ENCODE data around the gene PPP1R14B. TPM values are rescaled to one million over a fixed set of nuclear protein-coding genes. Genes with fewer than 3 reads are reported as not detected.

Gene PPP1R14B
- polyA plus RNA-seq, 3 donors: 11.7 to 40.7 (median 34.2) TPM

- peak in 1 of 3 donors; percentile 1 for DNase-seq
- intact Hi-C loops (cut with micrococcal nuclease): no loop called here
- H3K4me1 Mint-ChIP-seq: peaks cover 14% of the 10 kb centered on the region
- Histone ChIP-seq H3K27me3 (ENCODE audit: control insufficient read depth in 2 of 2, insufficient read depth in 2 of 2, low read length in 2 of 2) (no peaks in the 10 kb centered on the region), H3K79me2 (ENCODE audit: insufficient read depth, low read length) (peaks cover 30% of the 10 kb centered on the region), H3K4me2 (replicated peaks; ENCODE audit: extremely low read depth, low read length, poor library complexity, severe bottlenecking) (no peak overlapping the region), H3K4me3 (replicated peaks in 1 of 3; ENCODE audit: low read depth in 2 of 3, low read length in 3 of 3) (no peak overlapping the region), H4K20me1 (ENCODE audit: insufficient read depth, low read length) (peaks cover 90% of the 10 kb centered on the region), H2AFZ (ENCODE audit: insufficient read depth, low read depth, low read length, poor library complexity, severe bottlenecking) (no peak overlapping the region), H3K27ac (ENCODE audit: low read depth in 1 of 2, low read length in 2 of 2) (no peak overlapping the region), H3K4me1 (ENCODE audit: control insufficient read depth in 1 of 2, insufficient read depth in 2 of 2, low read length in 2 of 2) (peaks cover 8 to 14% of the 10 kb centered on the region in 2 donors), H3K36me3 (replicated peaks in 1 of 2; ENCODE audit: control insufficient read depth in 1 of 2, insufficient read depth in 2 of 2, low read length in 2 of 2) (peaks cover 75 to 84% of the 10 kb centered on the region in 2 donors), H3K9ac (ENCODE audit: insufficient read depth, low read length, poor library complexity, severe bottlenecking) (no peak overlapping the region), H3K9me3 (replicated peaks in 1 of 2; ENCODE audit: control insufficient read depth in 1 of 2, insufficient read depth in 1 of 2, low read length in 2 of 2) (no peaks in the 10 kb centered on the region)
- no peak overlapping the region for H3K4me3 Mint-ChIP-seq
- no peaks in the 10 kb centered on the region for H3K27me3 Mint-ChIP-seq (ENCODE audit: low read depth in 3 of 3)
- peak overlapping the region in 1 of 7 donors; percentile 45 for H3K27ac Mint-ChIP-seq
- WGBS (ENCODE audit: insufficient coverage): 98% methylated on average over 17 of the region's 17 CpGs
- H3K36me3 Mint-ChIP-seq: peaks cover 66 to 82% of the 10 kb centered on the region in 2 donors
- peaks cover 0 to 2% (median 0%) of the 10 kb centered on the region in 7 donors for H3K9me3 Mint-ChIP-seq
- no peak for TF ChIP-seq CTCF (IDR thresholded peaks at IDR 0.05)
These were observed 26.5 kb downstream of the PPP1R14B start for GRCh38 chr11:64220271-64220670.

DNA sequence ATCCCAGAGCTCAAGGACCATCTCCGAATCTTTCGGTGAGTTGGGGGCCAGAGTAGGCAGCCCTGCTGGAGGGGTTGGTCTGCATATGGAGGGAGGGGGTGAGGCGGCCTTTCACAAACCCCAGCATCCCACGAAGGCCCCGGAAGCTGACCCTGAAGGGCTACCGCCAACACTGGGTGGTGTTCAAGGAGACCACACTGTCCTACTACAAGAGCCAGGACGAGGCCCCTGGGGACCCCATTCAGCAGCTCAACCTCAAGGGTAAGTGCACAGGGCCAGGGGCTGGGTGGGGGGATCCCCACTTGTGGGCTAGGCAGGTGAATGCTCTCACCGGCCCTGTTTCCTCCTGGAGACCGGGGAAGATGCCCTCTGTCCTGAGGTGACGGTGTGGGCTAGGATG, 27.0 kb downstream of the PPP1R14B start:
- Mint-ChIP-seq H3K27me3 (ENCODE audit: low read depth in 3 of 3) (no peaks in the 10 kb centered on the region), H3K36me3 (peaks cover 71 to 87% of the 10 kb centered on the region in 2 donors), H3K4me3 (no peak overlapping the region), H3K27ac (peak overlapping the region in 1 of 7 donors; percentile 50), H3K4me1 (peaks cover 11% of the 10 kb centered on the region), H3K9me3 (peaks cover 0 to 2% (median 0%) of the 10 kb centered on the region in 7 donors)
- intact Hi-C loops (cut with micrococcal nuclease): no loop called here
- Histone ChIP-seq H2AFZ (ENCODE audit: insufficient read depth, low read depth, low read length, poor library complexity, severe bottlenecking) (no peak overlapping the region), H3K79me2 (ENCODE audit: insufficient read depth, low read length) (peaks cover 35% of the 10 kb centered on the region), H3K27me3 (ENCODE audit: control insufficient read depth in 2 of 2, insufficient read depth in 2 of 2, low read length in 2 of 2) (no peaks in the 10 kb centered on the region), H3K4me3 (replicated peaks in 1 of 3; ENCODE audit: low read depth in 2 of 3, low read length in 3 of 3) (no peak overlapping the region), H3K9ac (ENCODE audit: insufficient read depth, low read length, poor library complexity, severe bottlenecking) (no peak overlapping the region), H3K4me2 (replicated peaks; ENCODE audit: extremely low read depth, low read length, poor library complexity, severe bottlenecking) (no peak overlapping the region), H3K27ac (ENCODE audit: low read depth in 1 of 2, low read length in 2 of 2) (peak overlapping the region in 1 of 2 donors; percentile 26), H3K36me3 (replicated peaks in 1 of 2; ENCODE audit: control insufficient read depth in 1 of 2, insufficient read depth in 2 of 2, low read length in 2 of 2) (peaks cover 80 to 89% of the 10 kb centered on the region in 2 donors), H4K20me1 (ENCODE audit: insufficient read depth, low read length) (peaks cover 90% of the 10 kb centered on the region), H3K4me1 (ENCODE audit: control insufficient read depth in 1 of 2, insufficient read depth in 2 of 2, low read length in 2 of 2) (peaks cover 3 to 9% of the 10 kb centered on the region in 2 donors), H3K9me3 (replicated peaks in 1 of 2; ENCODE audit: control insufficient read depth in 1 of 2, insufficient read depth in 1 of 2, low read length in 2 of 2) (no peaks in the 10 kb centered on the region)
- DNase-seq: no peak
- WGBS (ENCODE audit: insufficient coverage): 94% methylated on average over 3 of the region's 10 CpGs
- no peak for TF ChIP-seq CTCF (IDR thresholded peaks at IDR 0.05)
